Measurements from ENCODE around the gene NPIPB6.
"Not testable (repeated sequence)": the region's sequence is repeated elsewhere in the genome, so short reads cannot be mapped to it uniquely, and the experiment has no call there.

Gene NPIPB6

DNA sequence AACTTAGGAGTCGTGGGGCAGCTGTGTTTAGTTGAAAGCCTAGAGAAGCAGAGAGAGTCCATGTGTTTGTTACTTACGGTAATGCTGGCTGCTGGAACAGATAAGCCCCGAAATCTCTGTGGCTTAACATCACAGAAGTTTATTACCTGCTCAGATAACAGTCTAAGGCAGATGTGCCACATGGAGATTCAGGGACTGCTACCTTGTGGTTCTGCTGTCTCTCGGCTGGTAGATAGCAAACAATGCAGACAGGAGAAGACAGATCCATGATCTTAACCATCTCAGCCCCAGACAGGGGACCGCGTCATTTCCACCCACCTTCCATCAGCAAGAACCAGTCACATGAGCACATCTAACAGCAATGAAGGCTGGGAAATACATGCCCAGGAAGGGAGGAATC, 30.7 kb downstream of the NPIPB6 start:
- not testable (repeated sequence) for ATAC-seq, H3K4me1 Mint-ChIP-seq, H3K4me3 Mint-ChIP-seq, DNase-seq, H3K27ac Mint-ChIP-seq, H3K9me3 Mint-ChIP-seq, H3K27me3 Mint-ChIP-seq

DNA sequence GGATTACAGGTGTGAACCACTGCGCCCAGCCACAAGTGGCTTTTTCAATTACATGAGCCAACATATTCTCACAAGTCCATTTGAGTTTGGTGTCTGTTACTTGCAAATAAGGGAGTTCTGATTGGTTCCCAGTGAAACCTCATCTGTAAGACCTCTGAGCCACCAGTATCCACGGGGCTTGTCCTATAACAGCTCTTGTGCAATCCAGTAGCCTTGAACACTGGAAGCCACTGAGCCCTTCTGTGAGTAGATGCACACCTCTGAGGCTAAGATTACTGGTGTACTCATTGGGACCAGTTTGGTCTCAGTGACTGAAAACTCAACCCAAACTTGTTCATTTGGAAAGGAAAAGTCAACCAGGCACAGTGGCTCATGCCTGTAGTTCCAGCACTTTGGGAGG, 32.3 kb downstream of the NPIPB6 start:
- H3K4me1 Mint-ChIP-seq: peaks cover 15% of the 10 kb centered on the region
- H3K9me3 Mint-ChIP-seq, H3K27me3 Mint-ChIP-seq, H3K4me3 Mint-ChIP-seq, DNase-seq, ATAC-seq, H3K27ac Mint-ChIP-seq: not testable (repeated sequence)

DNA sequence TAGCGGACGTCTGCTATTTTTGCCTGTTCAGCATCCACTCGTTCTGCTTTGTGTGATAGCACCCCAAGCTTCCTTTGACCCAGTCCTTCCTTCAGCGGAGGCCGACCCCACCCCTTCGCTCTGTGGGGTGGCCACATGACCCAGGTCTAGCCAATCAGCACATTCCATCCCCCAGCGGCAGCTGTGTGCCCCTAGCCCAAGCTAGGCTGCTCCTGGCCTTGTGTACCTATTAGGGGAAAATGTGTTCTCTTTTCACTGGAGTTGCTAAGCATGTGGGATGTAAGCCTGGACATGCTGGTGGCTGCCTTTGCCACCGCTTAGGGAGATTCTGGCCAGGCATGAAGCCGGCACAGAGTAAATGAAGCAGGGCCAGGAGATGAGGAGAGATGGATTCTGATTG, 33.1 kb downstream of the NPIPB6 start:
- peak overlapping the region in 1 of 2 donors; percentile 12 for H3K27ac Mint-ChIP-seq
- H3K9me3 Mint-ChIP-seq, H3K4me3 Mint-ChIP-seq, H3K27me3 Mint-ChIP-seq: not testable (repeated sequence)
- DNase-seq (peak in 1 of 2 donors; percentile 34), ATAC-seq (peak; percentile 83)
- H3K4me1 Mint-ChIP-seq: peaks cover 15% of the 10 kb centered on the region

DNA sequence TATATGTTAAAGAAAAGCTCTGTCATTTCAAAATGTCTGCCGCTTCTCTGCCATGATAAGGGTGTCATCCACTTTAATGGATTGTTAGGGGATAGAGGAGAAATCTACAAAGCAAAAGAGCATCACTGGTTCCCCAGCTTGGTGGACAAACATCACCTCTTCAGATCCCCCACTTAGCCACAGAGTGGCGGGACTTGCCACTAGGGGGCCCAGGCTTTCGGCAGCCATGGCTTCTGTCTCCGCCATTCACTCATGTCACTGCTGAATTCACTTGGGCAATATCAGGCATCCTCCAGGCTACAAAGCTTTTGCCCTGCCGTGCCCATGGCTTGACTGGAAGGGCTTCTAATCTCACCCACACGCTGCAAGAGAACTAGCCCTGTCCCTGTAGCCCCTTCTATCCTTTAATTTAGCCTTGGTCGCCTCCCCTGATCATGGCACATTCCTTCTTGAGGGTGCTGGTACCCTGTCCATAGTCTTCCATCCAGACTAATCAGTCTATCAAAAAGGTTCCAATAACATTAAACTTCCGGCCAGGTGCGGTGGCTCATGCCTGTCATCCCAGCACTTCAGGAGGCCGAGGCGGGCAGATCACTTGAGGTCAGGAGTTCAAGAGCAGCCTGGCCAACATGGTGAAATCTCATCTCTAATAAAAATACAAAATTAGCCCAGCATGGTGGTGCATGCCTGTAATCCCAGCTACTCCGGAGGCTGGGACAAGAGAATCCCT, 36.3 kb downstream of the NPIPB6 start:
- H3K4me3 Mint-ChIP-seq: no peak overlapping the region
- no peaks in the 10 kb centered on the region for H3K9me3 Mint-ChIP-seq
- ATAC-seq (peak; percentile 86), DNase-seq (peak; percentile 67 to 71)
- H3K4me1 Mint-ChIP-seq: peaks cover 15% of the 10 kb centered on the region
- H3K27ac Mint-ChIP-seq: no peak overlapping the region
- H3K27me3 Mint-ChIP-seq: no peaks in the 10 kb centered on the region

DNA sequence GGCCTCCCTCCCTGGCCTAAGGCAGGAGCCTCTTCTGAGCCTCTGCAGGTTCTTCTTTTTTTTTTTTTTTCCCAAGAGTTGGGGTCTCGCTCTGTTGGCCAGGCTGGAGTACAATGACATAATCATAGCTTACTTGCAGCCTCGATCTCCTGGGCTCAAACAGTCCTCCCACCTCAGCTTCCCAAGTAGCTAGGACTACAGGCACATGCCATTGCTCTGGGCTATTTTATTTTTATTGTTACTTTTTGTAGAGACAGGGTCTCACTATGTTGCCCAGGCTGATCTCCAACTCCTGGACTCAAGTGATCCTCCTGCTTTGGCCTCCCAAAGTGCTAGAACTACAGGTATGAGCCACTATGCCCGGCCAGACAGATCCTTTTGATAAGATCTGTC, 38.4 kb downstream of the NPIPB6 start:
- DNase-seq: no peak
- no peak overlapping the region for H3K27ac Mint-ChIP-seq
- H3K4me1 Mint-ChIP-seq: peaks cover 10% of the 10 kb centered on the region

DNA sequence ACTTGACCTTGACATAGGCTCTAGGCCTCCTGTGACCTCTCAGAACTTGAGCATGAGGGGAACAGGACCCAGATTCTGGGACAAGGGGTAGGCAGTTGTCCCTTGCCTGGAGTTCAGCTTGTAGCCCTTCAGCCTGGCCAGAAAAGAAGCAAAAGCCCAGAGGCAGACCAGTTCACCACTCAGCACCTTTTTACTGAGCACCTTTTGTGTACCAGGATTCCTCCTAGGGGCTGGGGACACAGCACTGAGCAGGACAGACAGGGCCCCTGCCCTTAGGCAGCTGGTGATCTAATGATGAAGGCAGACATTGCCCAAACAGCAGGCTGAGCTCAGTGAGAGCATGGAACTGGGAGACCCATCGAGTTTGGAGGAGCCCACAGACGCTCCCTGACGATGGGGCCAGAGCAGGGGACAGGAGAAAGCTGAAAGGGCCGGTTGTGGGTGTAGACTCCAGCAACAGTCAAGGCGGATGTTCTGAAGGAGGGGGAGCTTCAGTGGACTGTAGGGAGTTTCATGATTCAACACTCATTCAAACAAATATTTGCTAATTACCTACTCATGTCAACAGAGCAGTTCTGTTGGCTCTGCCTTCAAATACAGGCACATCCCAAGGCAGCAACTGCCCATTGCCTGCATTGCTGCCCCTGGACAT, 38.9 kb downstream of the NPIPB6 start:
- Mint-ChIP-seq H3K27ac (peak overlapping the region in 1 of 2 donors; percentile 12), H3K4me1 (peaks cover 10% of the 10 kb centered on the region), H3K4me3 (no peak overlapping the region), H3K27me3 (no peaks in the 10 kb centered on the region), H3K9me3 (no peaks in the 10 kb centered on the region)
- DNase-seq (no peak), ATAC-seq (no peak)

More for the DNA sequence above, 38.4 kb downstream of the NPIPB6 start:
- H3K9me3 Mint-ChIP-seq: no peaks in the 10 kb centered on the region
- H3K27me3 Mint-ChIP-seq: no peaks in the 10 kb centered on the region
- H3K4me3 Mint-ChIP-seq: no peak overlapping the region
- no peak for ATAC-seq

DNA sequence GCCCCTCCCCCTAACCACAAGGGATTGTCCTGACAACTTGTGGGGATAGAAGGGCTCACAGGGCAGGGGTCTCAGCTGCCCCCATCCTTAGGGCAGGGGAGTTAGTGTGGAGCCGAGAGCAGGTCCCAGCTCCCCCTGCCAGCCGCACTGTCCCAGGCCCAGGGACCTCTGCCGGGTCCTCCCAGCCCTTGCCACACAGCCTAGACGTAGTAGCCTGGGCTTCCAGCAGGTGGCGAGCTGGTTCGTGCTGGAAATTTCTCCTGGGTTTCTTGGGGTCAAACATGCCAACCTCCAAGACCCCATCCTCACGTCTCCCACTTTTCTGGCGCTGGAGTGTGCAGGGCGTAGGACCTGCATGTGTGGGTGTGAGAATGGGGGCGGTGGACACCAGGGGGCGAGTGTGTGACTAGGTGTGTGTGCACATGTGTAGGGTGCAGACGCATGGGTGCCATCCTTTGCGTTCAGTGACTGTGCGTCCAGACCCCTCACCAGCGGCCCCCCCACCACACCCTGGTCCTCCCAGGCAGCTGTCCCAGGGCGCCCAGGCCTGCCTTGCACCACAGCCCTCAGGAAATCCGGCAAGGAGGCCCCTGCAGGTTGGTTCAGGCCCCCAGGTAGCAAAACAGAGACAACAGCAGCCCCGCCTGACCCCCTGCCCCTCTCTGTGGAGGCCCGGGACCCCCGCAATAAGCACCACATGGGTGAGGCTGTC, 41.5 kb downstream of the NPIPB6 start:
- no peak overlapping the region for H3K27ac Mint-ChIP-seq
- DNase-seq (peak; percentile 41 to 51), ATAC-seq (peak; percentile 62)
- H3K27me3 Mint-ChIP-seq: no peaks in the 10 kb centered on the region
- H3K4me3 Mint-ChIP-seq: no peak overlapping the region
- H3K4me1 Mint-ChIP-seq: peaks cover 15% of the 10 kb centered on the region
- no peaks in the 10 kb centered on the region for H3K9me3 Mint-ChIP-seq

DNA sequence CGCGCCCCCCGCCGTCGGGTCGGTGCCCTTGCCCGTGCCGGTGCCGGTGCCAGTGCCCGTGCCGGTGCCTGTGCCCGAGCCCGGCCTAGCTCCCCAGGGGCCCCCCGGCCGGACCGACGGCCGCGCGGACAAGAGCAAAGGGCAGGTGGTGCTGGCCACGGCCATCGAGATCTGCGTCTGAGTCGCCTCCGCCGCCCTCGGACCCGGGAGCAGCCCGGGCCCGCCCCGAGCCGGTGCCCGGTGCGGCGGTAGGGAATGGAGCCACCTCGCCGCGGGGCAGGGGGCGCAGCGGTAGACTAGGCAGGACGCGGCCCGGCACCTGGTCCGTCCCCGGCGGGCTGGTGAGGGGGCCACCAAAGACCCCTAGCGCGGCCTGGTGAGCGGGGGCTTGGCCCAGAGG, 42.6 kb downstream of the NPIPB6 start:
- no peak for DNase-seq
- H3K4me1 Mint-ChIP-seq: peaks cover 21% of the 10 kb centered on the region
- peak; percentile 27 for ATAC-seq
- no peak overlapping the region for H3K27ac Mint-ChIP-seq
- no peak overlapping the region for H3K4me3 Mint-ChIP-seq
- no peaks in the 10 kb centered on the region for H3K9me3 Mint-ChIP-seq
- H3K27me3 Mint-ChIP-seq: no peaks in the 10 kb centered on the region

DNA sequence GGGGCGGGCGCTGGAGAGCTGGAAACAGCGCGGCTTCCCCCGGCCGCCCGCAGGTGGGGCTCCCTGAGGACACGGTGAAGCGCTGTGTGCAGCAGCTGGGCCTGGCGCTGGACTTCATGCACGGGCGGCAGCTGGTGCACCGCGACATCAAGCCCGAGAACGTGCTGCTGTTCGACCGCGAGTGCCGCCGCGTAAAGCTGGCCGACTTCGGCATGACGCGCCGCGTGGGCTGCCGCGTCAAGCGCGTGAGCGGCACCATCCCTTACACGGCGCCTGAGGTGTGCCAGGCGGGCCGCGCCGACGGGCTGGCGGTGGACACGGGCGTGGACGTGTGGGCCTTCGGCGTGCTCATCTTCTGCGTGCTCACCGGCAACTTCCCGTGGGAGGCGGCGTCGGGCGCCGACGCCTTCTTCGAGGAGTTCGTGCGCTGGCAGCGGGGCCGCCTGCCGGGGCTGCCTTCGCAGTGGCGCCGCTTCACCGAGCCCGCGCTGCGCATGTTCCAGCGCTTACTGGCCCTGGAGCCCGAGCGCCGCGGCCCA, 43.2 kb downstream of the NPIPB6 start:
- no peaks in the 10 kb centered on the region for H3K9me3 Mint-ChIP-seq
- peaks cover 26% of the 10 kb centered on the region for H3K4me1 Mint-ChIP-seq
- DNase-seq (no peak), ATAC-seq (no peak)
- no peak overlapping the region for H3K27ac Mint-ChIP-seq
- no peaks in the 10 kb centered on the region for H3K27me3 Mint-ChIP-seq
- no peak overlapping the region for H3K4me3 Mint-ChIP-seq

DNA sequence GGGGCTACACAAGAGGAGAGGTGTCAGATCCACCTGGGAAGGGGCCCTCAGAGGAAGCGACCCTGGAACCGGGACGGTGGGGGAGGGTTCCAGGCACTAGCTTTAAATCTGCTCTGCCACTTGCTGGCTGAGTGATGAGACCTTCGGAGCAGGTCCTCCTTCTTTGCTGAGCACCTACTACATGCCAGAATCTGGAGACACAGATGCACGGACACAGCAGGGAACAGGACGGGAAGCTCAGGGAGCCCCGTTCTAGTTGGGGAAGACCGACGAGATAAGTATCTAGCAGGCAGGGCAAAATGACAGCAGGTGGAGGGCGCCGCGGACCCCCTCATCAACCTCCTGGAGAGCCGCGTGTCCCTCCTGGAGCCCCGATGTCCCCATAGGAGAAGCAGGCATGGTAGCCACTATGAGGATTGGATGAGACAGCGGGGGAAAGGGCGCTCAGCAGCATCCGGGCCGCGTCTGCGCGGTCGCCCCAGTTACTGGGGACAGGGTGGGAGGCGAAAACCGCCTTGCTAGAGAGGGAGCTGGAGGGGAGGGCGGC, 43.8 kb downstream of the NPIPB6 start:
- Mint-ChIP-seq H3K4me3 (no peak overlapping the region), H3K4me1 (peaks cover 32% of the 10 kb centered on the region), H3K27ac (peak overlapping the region in 1 of 2 donors; percentile 9), H3K27me3 (no peaks in the 10 kb centered on the region), H3K9me3 (no peaks in the 10 kb centered on the region)
- ATAC-seq (no peak), DNase-seq (no peak)

DNA sequence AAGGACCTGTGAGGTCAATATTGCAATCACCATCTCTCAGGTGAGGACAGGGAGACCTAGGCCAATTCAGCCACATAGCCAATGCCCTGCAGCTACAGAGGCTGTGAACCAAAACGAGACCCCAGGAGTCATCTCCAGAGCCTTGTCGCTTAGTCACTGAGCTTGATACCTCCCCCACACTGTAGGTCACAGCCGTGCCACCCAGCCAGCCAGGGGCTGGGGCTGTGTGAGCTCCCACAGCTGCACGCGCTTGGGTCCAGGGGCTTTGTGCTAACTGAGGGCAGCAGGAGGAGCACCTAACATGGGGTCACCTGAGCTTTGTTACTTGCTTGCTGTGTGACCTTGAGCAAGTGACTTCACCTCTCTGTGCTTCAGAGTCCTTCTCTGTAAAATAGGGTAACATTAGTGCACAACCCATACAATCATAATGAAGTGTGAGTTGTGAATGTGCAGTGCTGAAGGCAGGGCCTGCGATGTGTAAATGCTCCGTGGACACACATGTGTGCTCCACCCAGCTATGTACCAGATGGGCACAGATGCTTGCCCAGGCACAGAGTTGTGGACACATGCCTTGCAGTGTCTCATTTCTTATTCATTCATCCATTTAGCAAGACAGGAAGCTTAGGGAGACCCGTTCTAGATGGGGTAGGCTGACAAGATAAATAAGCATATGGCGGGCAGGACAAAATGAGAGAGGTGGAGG, 45.1 kb downstream of the NPIPB6 start:
- Mint-ChIP-seq H3K27ac (peak overlapping the region in 1 of 2 donors; percentile 50), H3K4me1 (peaks cover 41% of the 10 kb centered on the region), H3K27me3 (no peaks in the 10 kb centered on the region), H3K9me3 (no peaks in the 10 kb centered on the region), H3K4me3 (no peak overlapping the region)
- no peak for DNase-seq
- no peak for ATAC-seq

DNA sequence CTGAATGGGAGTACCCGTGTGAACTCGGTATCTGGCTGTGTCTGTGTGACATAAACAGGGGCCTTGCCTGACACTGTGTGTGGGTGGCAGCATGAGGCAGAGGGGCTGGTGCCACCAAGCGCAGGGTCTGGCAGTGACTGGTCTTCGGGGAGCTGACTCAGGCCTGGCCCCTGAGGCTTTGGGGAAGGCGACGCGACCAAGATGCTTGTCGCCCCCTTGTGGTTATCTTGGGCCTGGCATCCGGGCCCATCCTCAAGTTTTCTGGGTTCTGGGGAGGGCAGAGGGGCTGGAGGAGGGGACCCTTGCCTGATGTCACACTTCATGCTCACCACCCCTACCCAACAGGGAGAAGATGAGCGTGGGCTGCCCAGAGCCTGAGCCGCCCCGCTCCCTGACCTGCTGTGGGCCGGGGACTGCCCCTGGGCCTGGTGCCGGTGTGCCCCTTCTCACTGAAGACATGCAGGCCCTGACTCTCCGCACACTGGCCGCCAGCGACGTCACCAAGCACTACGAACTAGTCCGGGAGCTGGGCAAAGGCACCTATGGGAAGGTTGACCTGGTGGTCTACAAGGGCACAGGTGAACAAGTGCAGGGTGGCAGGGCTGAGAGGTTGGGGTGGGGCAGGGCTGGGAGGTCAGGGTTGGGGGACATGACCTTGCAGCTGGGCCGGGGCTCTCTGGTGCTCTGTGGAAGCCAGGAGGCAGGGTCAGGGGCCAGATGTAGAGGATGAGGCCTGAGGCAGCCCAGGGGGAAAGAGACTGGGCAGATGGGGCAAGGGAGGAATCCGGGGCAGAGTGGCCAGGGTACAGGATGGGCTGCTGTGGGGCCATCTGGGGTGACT, 46.0 kb downstream of the NPIPB6 start:
- DNase-seq (peak; percentile 77), ATAC-seq (peak; percentile 85)
- Mint-ChIP-seq H3K27ac (peak overlapping the region in 1 of 2 donors; percentile 50), H3K27me3 (no peaks in the 10 kb centered on the region), H3K9me3 (no peaks in the 10 kb centered on the region), H3K4me1 (peaks cover 49% of the 10 kb centered on the region), H3K4me3 (peak overlapping the region; percentile 17 to 61)

DNA sequence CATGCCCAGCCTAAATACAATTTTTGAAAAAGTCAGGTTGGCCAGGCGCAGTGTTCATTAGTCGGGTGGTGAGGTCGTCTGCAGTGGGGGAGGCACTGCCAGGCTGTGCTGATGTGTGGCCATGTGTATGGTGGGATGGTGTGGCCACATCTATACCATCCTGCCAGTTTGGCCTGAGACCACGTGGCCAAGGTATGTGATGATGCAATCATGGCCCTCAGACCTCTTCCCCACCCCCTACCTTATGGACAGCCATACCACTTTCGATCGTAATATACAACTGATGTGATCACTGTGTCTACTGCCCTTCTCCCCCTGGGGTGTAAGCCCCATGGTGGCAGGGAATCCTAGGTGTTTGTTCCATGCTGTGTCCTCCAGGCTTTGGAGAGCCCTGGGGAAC, 47.3 kb downstream of the NPIPB6 start:
- no peak overlapping the region for H3K27ac Mint-ChIP-seq
- no peaks in the 10 kb centered on the region for H3K27me3 Mint-ChIP-seq
- H3K4me1 Mint-ChIP-seq: peaks cover 61% of the 10 kb centered on the region
- H3K9me3 Mint-ChIP-seq: no peaks in the 10 kb centered on the region
- H3K4me3 Mint-ChIP-seq: no peak overlapping the region
- DNase-seq (no peak), ATAC-seq (no peak)

DNA sequence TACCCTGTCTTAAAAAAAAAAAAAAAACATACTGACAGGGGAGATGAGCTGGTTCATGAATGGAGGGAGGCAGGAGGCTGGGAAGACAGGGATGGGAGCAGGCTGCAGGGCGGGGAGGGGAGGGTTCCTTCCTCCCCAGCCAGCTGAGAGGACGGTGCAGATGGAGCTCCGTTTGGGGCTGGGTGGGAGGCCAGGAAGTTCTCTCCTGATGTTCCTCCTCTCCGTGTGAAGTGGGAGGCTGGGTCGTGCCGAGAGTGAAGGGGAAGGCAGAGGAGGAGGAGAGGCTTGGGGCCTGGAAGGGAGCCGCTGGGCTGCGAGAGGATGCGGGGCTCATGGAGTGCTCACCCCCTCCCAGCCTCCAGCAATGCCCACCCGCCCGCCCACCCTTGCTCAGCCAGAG, 49.7 kb downstream of the NPIPB6 start:
- H3K9me3 Mint-ChIP-seq: peaks cover 0 to 6% of the 10 kb centered on the region in 2 donors
- peak overlapping the region in 1 of 2 donors; percentile 94 for H3K27ac Mint-ChIP-seq
- no peaks in the 10 kb centered on the region for H3K27me3 Mint-ChIP-seq
- ATAC-seq (no peak), DNase-seq (no peak)
- H3K4me1 Mint-ChIP-seq: peaks cover 85% of the 10 kb centered on the region
- peak overlapping the region in 1 of 2 donors; percentile 55 for H3K4me3 Mint-ChIP-seq
